HEK293 (cell line): ENCODE measurements around the gene ZNF319.

Experiments
- CTCF ChIA-PET: fragments of 350-600 bp; formaldehyde crosslinking; extraction: SDS; loops from one replicate; lab custom pipeline; 2021; ENCODE audit warnings: antibody characterized with exemption; lab: Yijun Ruan, JAX
- POLR2A ChIA-PET: fragments of 300-600 bp; formaldehyde crosslinking; extraction: SDS; loops from one replicate; lab custom pipeline; 2020; ENCODE audit warnings: antibody characterized with exemption, inconsistent platforms; lab: Yijun Ruan, JAX
- H3K27ac ChIP-seq: fragments of 200-500 bp; sonication (Bioruptor generic); 2 replicates; pipeline ENCODE4 v1.5.1; 2014; ENCODE audit warnings: low read depth, low read length, control low read depth, inconsistent platforms; ENCODE audit errors: extremely low read depth
- H3K36me3 ChIP-seq, 2 experiments: fragments of 200-500 bp in 1 of 2; sonication (Bioruptor generic) in 1 of 2; 1 replicate in 1 of 2; 2 replicates in 1 of 2; pipeline ENCODE4 v1.5.1; 2014 to 2017; ENCODE audit warnings: inconsistent platforms in 2 of 2, low read length in 2 of 2; ENCODE audit not compliant: control insufficient read depth in 2 of 2, insufficient read depth in 1 of 2
- H3K4me1 ChIP-seq: fragments of 200-500 bp; sonication (Bioruptor generic); 2 replicates; pipeline ENCODE4 v1.5.1; 2014; ENCODE audit warnings: mild to moderate bottlenecking, low read length, inconsistent platforms; ENCODE audit not compliant: control insufficient read depth, insufficient read depth
- H3K4me3 ChIP-seq: 2 replicates; pipeline ENCODE4 v1.5.1; 2011; ENCODE audit warnings: low read depth, mild to moderate bottlenecking, control low read depth, low read length, moderate library complexity
- H3K9me3 ChIP-seq: fragments of 200-500 bp; sonication (Bioruptor generic); 2 replicates; pipeline ENCODE4 v1.5.1; 2014; ENCODE audit warnings: low read depth, low read length, inconsistent platforms; ENCODE audit not compliant: control insufficient read depth, insufficient read depth
- GFI1B ChIP-seq: fragments of 450-650 bp; formaldehyde crosslinking; IDR thresholded peaks from 2 replicates; pipeline ENCODE4 v1.5.1; 2016; ENCODE audit warnings: missing biosample characterization, missing genetic modification characterization
- MEIS1 ChIP-seq: sonication (generic); formaldehyde crosslinking; IDR thresholded peaks from 2 replicates; pipeline ENCODE4 v1.8.1; 2022; ENCODE audit warnings: missing genetic modification reagents, mild to moderate bottlenecking, borderline replicate concordance
- RBAK ChIP-seq: fragments of 450-650 bp; formaldehyde crosslinking; IDR thresholded peaks from 2 replicates; pipeline ENCODE4 v1.5.1; 2016; ENCODE audit warnings: missing biosample characterization, missing genetic modification characterization
- TCF7L2 ChIP-seq: IDR thresholded peaks from 2 replicates; pipeline ENCODE4 v1.6.1; 2011; ENCODE audit warnings: low read depth, mild to moderate bottlenecking, inconsistent platforms, low read length, moderate library complexity, borderline replicate concordance
- ZBTB17 ChIP-seq: fragments of 450-650 bp; formaldehyde crosslinking; IDR thresholded peaks from 2 replicates; pipeline ENCODE4 v1.5.1; 2016; ENCODE audit warnings: missing biosample characterization, missing genetic modification characterization
- ZFP69B ChIP-seq: fragments of 450-650 bp; formaldehyde crosslinking; IDR thresholded peaks from 2 replicates; pipeline ENCODE4 v1.5.1; 2016; ENCODE audit warnings: missing biosample characterization, missing genetic modification characterization
- ZNF132 ChIP-seq: fragments of 450-650 bp; formaldehyde crosslinking; IDR thresholded peaks from 2 replicates; pipeline ENCODE4 v1.5.1; 2017; ENCODE audit warnings: missing biosample characterization, missing genetic modification characterization, borderline replicate concordance
- ZNF175 ChIP-seq: fragments of 450-650 bp; formaldehyde crosslinking; IDR thresholded peaks from 2 replicates; pipeline ENCODE4 v1.5.1; 2016; ENCODE audit warnings: missing biosample characterization, missing genetic modification characterization
- ZNF23 ChIP-seq: fragments of 450-650 bp; formaldehyde crosslinking; IDR thresholded peaks from 2 replicates; pipeline ENCODE4 v1.5.1; 2016; ENCODE audit warnings: missing biosample characterization, missing genetic modification characterization, borderline replicate concordance
- ZNF239 ChIP-seq: fragments of 450-650 bp; formaldehyde crosslinking; IDR thresholded peaks from 2 replicates; pipeline ENCODE4 v1.5.1; 2016; ENCODE audit warnings: missing biosample characterization, missing genetic modification characterization
- ZNF311 ChIP-seq: fragments of 450-650 bp; formaldehyde crosslinking; IDR thresholded peaks from 2 replicates; pipeline ENCODE4 v1.5.1; 2017; ENCODE audit warnings: missing biosample characterization, missing genetic modification characterization, borderline replicate concordance
- ZNF37A ChIP-seq: fragments of 450-650 bp; IDR thresholded peaks from 2 replicates; pipeline ENCODE4 v1.5.1; 2018; ENCODE audit warnings: missing biosample characterization, missing genetic modification characterization
- ZNF404 ChIP-seq: fragments of 450-650 bp; formaldehyde crosslinking; IDR thresholded peaks from 2 replicates; pipeline ENCODE4 v1.5.1; 2017; ENCODE audit warnings: missing biosample characterization, missing genetic modification characterization
- ZNF558 ChIP-seq: fragments of 450-650 bp; formaldehyde crosslinking; IDR thresholded peaks from 2 replicates; pipeline ENCODE4 v1.5.1; 2016; ENCODE audit warnings: missing biosample characterization, missing genetic modification characterization
- ZNF677 ChIP-seq: fragments of 450-650 bp; IDR thresholded peaks from 2 replicates; pipeline ENCODE4 v1.5.0; 2018; ENCODE audit warnings: missing biosample characterization, mild to moderate bottlenecking, missing genetic modification characterization, moderate library complexity
- ZNF707 ChIP-seq: fragments of 450-650 bp; formaldehyde crosslinking; IDR thresholded peaks from 2 replicates; pipeline ENCODE4 v1.5.1; 2016; ENCODE audit warnings: missing biosample characterization, missing genetic modification characterization
- ZNF777 ChIP-seq: fragments of 450-650 bp; formaldehyde crosslinking; IDR thresholded peaks from 2 replicates; pipeline ENCODE4 v1.5.1; 2017; ENCODE audit warnings: missing biosample characterization, missing genetic modification characterization, borderline replicate concordance
- ZNF785 ChIP-seq: fragments of 450-650 bp; formaldehyde crosslinking; IDR thresholded peaks from 2 replicates; pipeline ENCODE4 v1.5.1; 2016; ENCODE audit warnings: missing biosample characterization, missing genetic modification characterization
- ZNF792 ChIP-seq: fragments of 450-650 bp; formaldehyde crosslinking; IDR thresholded peaks from 2 replicates; pipeline ENCODE4 v1.5.1; 2016; ENCODE audit warnings: missing biosample characterization, missing genetic modification characterization
- TF ChIP-seq, protein P1 (sequence below): fragments of 450-650 bp; formaldehyde crosslinking; IDR thresholded peaks from 2 replicates; pipeline ENCODE4 v1.5.1; 2016; ENCODE audit warnings: missing biosample characterization, missing genetic modification characterization
- TF ChIP-seq, protein P2 (sequence below): fragments of 450-650 bp; formaldehyde crosslinking; IDR thresholded peaks from 2 replicates; pipeline ENCODE4 v1.5.1; 2016; ENCODE audit warnings: missing biosample characterization, missing genetic modification characterization

The ZNF319 gene

DNA sequence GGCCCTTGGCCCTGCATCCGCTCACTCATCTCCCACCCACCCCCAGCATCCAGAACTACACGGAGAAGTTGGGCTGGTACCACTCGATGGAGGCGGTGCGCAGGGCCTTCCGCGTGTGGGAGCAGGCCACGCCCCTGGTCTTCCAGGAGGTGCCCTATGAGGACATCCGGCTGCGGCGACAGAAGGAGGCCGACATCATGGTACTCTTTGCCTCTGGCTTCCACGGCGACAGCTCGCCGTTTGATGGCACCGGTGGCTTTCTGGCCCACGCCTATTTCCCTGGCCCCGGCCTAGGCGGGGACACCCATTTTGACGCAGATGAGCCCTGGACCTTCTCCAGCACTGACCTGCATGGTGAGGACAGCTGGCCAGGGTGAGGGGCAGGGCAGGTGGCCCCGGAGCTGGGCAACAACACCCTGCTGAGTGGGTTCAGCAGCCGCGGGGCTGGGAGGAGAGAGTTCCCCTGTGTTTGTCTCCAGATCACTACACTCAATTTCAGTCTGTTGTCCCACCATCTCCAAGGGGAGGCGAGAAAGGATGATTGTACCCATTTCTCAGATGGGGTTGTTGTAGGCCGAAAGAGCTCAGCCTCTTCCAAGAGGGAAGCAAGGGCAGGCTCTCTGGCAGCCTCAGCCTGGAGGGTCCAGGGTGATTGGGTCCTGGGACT, 39.5 kb upstream of the ZNF319 start:
- TF ChIP-seq TCF7L2 (no peak), ZNF777 (tag by site-specific recombination) (no peak), ZNF785 (tag by site-specific recombination) (no peak), ZNF239 (tag by site-specific recombination) (no peak), ZNF707 (tag by site-specific recombination) (no peak), ZNF37A (tag by site-specific recombination) (no peak), ZNF677 (no peak), ZNF311 (tag by site-specific recombination) (no peak), ZNF132 (tag by site-specific recombination) (no peak), ZNF792 (tag by site-specific recombination) (no peak), ZNF175 (tag by site-specific recombination) (no peak), GFI1B (no peak), RBAK (no peak)
- TF ChIP-seq, protein P1, sequence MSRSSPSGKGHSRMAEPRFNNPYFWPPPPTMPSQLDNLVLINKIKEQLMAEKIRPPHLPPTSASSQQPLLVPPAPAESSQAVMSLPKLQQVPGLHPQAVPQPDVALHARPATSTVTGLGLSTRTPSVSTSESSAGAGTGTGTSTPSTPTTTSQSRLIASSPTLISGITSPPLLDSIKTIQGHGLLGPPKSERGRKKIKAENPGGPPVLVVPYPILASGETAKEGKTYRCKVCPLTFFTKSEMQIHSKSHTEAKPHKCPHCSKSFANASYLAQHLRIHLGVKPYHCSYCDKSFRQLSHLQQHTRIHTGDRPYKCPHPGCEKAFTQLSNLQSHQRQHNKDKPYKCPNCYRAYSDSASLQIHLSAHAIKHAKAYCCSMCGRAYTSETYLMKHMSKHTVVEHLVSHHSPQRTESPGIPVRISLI = no peak
- TF ChIP-seq, all 188 proteins: peak for 0
- Histone ChIP-seq H3K36me3 (peaks cover 0 to 48% of the 10 kb centered on the region in 2 experiments; a peak in 1 of 3 replicates), H3K4me3 (no peak overlapping the region), H3K27ac (no peak overlapping the region), H3K4me1 (no peaks in the 10 kb centered on the region), H3K9me3 (no peaks in the 10 kb centered on the region)
- ChIA-PET CTCF (interaction anchor here (0.8 kb wide), 1 partner anchor 42 kb away, joined by 5 read pairs; no protein-coding TSS in a partner anchor), POLR2A (no interaction called here)

DNA sequence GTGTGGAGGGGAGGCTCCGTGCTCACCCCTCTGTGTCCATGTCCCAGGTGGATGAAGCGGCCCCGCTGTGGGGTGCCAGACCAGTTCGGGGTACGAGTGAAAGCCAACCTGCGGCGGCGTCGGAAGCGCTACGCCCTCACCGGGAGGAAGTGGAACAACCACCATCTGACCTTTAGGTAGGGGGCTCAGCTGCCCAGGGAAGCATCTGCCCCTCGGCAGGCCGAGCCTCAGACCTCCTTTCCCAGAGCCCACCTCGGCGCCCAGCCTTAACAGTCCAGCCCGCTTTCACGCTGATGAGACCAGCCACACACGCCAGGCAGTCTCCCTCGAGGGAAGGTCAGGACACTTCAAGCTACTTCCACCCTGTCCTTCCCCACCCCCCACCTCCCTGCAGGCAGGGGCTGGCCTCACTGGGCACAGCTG, 37.8 kb upstream of the ZNF319 start:
- H3K36me3 ChIP-seq = peaks cover 0 to 35% of the 10 kb centered on the region in 2 experiments; a peak in 1 of 3 replicates
- H3K27ac ChIP-seq = no peak overlapping the region
- TF ChIP-seq ZNF404 (tag by site-specific recombination) = no peak
- no peak for TF ChIP-seq ZNF558 (tag by site-specific recombination)
- POLR2A ChIA-PET = no interaction called here
- no peaks in the 10 kb centered on the region for H3K9me3 ChIP-seq
- no peak overlapping the region for H3K4me3 ChIP-seq
- CTCF ChIA-PET = interaction anchor here (0.9 kb wide), 1 partner anchor 11 kb away, joined by 4 read pairs; no protein-coding TSS in a partner anchor
- no peaks in the 10 kb centered on the region for H3K4me1 ChIP-seq

DNA sequence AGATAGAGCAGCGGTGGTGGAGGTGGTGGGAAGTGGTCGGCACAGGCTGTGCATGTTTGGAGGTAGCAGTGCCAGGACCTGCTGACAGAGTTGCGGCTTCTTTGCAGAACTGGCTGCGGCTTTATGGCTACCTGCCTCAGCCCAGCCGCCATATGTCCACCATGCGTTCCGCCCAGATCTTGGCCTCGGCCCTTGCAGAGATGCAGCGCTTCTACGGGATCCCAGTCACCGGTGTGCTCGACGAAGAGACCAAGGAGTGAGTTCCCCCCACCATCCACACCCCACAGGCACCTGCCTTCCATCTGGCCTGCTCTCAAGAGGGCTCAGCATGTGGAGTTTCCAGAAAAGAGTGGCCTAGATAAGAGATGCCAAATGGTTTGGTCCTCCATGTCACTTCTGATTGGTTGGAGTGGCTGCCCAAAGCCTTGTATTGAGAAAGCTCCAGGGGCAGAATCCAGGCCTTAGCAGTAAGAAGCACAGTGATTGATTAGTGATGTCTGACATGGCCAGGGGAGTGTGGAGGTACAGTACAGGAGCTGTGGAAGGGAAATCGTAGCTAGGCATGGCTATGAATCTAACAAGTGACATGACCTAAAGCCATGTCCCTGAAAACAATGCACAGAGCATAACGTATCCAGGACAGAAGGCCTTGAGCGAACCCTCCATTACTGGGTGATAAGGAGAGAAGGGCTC, 37.0 kb upstream of the ZNF319 start:
- ChIA-PET POLR2A (no interaction called here), CTCF (interaction anchor here (0.9 kb wide), 1 partner anchor 12 kb away, joined by 4 read pairs; no protein-coding TSS in a partner anchor)
- Histone ChIP-seq H3K9me3 (no peaks in the 10 kb centered on the region), H3K4me1 (no peaks in the 10 kb centered on the region), H3K36me3 (peaks cover 0 to 30% of the 10 kb centered on the region in 2 experiments; a peak in 1 of 3 replicates), H3K4me3 (no peak overlapping the region), H3K27ac (no peak overlapping the region)
- TF ChIP-seq ZFP69B (tag by site-specific recombination) (no peak), ZNF23 (peak; percentile 97), ZBTB17 (peak; percentile 63), MEIS1 (CRISPR knock-in tag) (no peak)
- TF ChIP-seq, protein P2, sequence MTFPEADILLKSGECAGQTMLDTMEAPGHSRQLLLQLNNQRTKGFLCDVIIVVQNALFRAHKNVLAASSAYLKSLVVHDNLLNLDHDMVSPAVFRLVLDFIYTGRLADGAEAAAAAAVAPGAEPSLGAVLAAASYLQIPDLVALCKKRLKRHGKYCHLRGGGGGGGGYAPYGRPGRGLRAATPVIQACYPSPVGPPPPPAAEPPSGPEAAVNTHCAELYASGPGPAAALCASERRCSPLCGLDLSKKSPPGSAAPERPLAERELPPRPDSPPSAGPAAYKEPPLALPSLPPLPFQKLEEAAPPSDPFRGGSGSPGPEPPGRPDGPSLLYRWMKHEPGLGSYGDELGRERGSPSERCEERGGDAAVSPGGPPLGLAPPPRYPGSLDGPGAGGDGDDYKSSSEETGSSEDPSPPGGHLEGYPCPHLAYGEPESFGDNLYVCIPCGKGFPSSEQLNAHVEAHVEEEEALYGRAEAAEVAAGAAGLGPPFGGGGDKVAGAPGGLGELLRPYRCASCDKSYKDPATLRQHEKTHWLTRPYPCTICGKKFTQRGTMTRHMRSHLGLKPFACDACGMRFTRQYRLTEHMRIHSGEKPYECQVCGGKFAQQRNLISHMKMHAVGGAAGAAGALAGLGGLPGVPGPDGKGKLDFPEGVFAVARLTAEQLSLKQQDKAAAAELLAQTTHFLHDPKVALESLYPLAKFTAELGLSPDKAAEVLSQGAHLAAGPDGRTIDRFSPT (tag by site-specific recombination) = no peak
